Measurements from ENCODE around the gene STX1B. TPM values are rescaled to one million over a fixed set of nuclear protein-coding genes. Genes with fewer than 3 reads are reported as not detected.

Gene STX1B
- total and polyA plus RNA-seq, 10 donors, result 0.29 to 4.2 (median 1.5) TPM

- Histone ChIP-seq H3K4me1 (no peaks in the 10 kb centered on the region), H3K27ac (no peak overlapping the region), H3K9me3 (no peaks in the 10 kb centered on the region), H3K4me3 (no peak overlapping the region), H3K36me3 (peaks cover 5 to 100% (median 98%) of the 10 kb centered on the region in 6 donors), H3K27me3 (replicated peaks in 1 of 7) (no peaks in the 10 kb centered on the region)
- intact Hi-C loops (cut with DNase I; ENCODE audit: low total_unique reads), result no loop called here
- TF ChIP-seq POLR2A (IDR thresholded peaks at IDR 0.05) (no peak), POLR2AphosphoS5 (IDR thresholded peaks at IDR 0.05) (no peak), CTCF (IDR thresholded peaks at IDR 0.05 in 8 of 11, conservative IDR thresholded peaks at IDR 0.05 in 3 of 11) (no peak)
- WGBS, 5 donors, result 77 to 94% (median 87%) methylated on average over 7 of the region's 7 CpGs
- DNase-seq, result no peak
Measured at GRCh38 chr16:30972872-30973271, 37.6 kb downstream of the STX1B start.

GRCh38 chr16:30971298-30971697, 39.1 kb downstream of the STX1B start:
- DNase-seq, result no peak
- 92 to 96% (median 95%) methylated on average over 14 of the region's 14 CpGs for WGBS, 5 donors
- Histone ChIP-seq H3K36me3 (peaks cover 5 to 100% (median 99%) of the 10 kb centered on the region in 6 donors), H3K4me1 (no peaks in the 10 kb centered on the region), H3K27ac (no peak overlapping the region), H3K27me3 (replicated peaks in 1 of 7) (no peaks in the 10 kb centered on the region), H3K4me3 (no peak overlapping the region), H3K9me3 (no peaks in the 10 kb centered on the region)
- TF ChIP-seq CTCF (IDR thresholded peaks at IDR 0.05 in 8 of 11, conservative IDR thresholded peaks at IDR 0.05 in 3 of 11) (no peak), POLR2AphosphoS5 (IDR thresholded peaks at IDR 0.05) (peak in 1 of 3 donors; percentile 45), POLR2A (IDR thresholded peaks at IDR 0.05) (no peak)
- intact Hi-C loops (cut with DNase I; ENCODE audit: low total_unique reads), result no loop called here

GRCh38 chr16:30969246-30969842, 41.1 kb downstream of the STX1B start:
- H3K36me3 ChIP-seq, result peaks cover 7 to 100% (median 99%) of the 10 kb centered on the region in 6 donors
- TF ChIP-seq POLR2AphosphoS5 (IDR thresholded peaks at IDR 0.05), result peak in 1 of 3 donors; percentile 48
- TF ChIP-seq CTCF (IDR thresholded peaks at IDR 0.05 in 8 of 11, conservative IDR thresholded peaks at IDR 0.05 in 3 of 11), result no peak
- TF ChIP-seq POLR2A (IDR thresholded peaks at IDR 0.05), result no peak
- no peak overlapping the region for H3K27ac ChIP-seq
- H3K27me3 ChIP-seq (replicated peaks in 1 of 7), result no peaks in the 10 kb centered on the region
- H3K4me1 ChIP-seq, result peaks cover 0 to 9% (median 0%) of the 10 kb centered on the region in 6 donors
- no peak for DNase-seq
- 91 to 97% (median 93%) methylated on average over 19 of the region's 19 CpGs for WGBS, 5 donors
- H3K4me3 ChIP-seq, result no peak overlapping the region
- intact Hi-C loops (cut with DNase I; ENCODE audit: low total_unique reads), result no loop called here
- H3K9me3 ChIP-seq, result no peaks in the 10 kb centered on the region

- H3K36me3 ChIP-seq, result peaks cover 7 to 100% (median 99%) of the 10 kb centered on the region in 6 donors
- WGBS, 5 donors, result 92 to 99% (median 95%) methylated on average over 4 of the region's 4 CpGs
- intact Hi-C loops (cut with DNase I; ENCODE audit: low total_unique reads), result no loop called here
Measured at GRCh38 chr16:30967795-30968194, 42.6 kb downstream of the STX1B start.

More at GRCh38 chr16:30967795-30968194, 42.6 kb downstream of the STX1B start:
- H3K4me1 ChIP-seq, result peaks cover 0 to 12% (median 0%) of the 10 kb centered on the region in 6 donors
- DNase-seq, result no peak
- H3K9me3 ChIP-seq, result no peaks in the 10 kb centered on the region
- TF ChIP-seq CTCF (IDR thresholded peaks at IDR 0.05 in 8 of 11, conservative IDR thresholded peaks at IDR 0.05 in 3 of 11), result no peak
- no peak for TF ChIP-seq POLR2A (IDR thresholded peaks at IDR 0.05)
- TF ChIP-seq POLR2AphosphoS5 (IDR thresholded peaks at IDR 0.05), result no peak
- H3K27ac ChIP-seq, result no peak overlapping the region
- no peak overlapping the region for H3K4me3 ChIP-seq
- no peaks in the 10 kb centered on the region for H3K27me3 ChIP-seq (replicated peaks in 1 of 7)
